Astrocyte (in vitro differentiated cells and primary cell): ENCODE data around the gene EIF3K. TPM values are rescaled to one million over a fixed set of nuclear protein-coding genes. Genes with fewer than 3 reads are reported as not detected.
A peak's percentile ranks its signal among the peaks of the same experiment; 100 is the strongest.

Source experiments
- DNase-seq: peaks from one replicate; pipeline ENCODE4 v3.0.0-alpha.2; 2010; ENCODE audit warnings: low read depth
- FAIRE-seq: peaks from 2 replicates; lab custom pipeline; 2011; peaks lifted over from hg19 to GRCh38; lab: Jason Lieb, UNC
- H2AFZ ChIP-seq: 2 replicates; pipeline ENCODE4 v1.6.0; 2012; ENCODE audit warnings: low read depth, low read length, inconsistent platforms
- H3K27ac ChIP-seq: 2 replicates; pipeline ENCODE4 v1.5.1; 2011; ENCODE audit warnings: low read depth, low read length, inconsistent platforms
- H3K27me3 ChIP-seq: 2 replicates; pipeline ENCODE4 v1.6.0; 2011; ENCODE audit warnings: low read length, inconsistent platforms; ENCODE audit not compliant: insufficient read depth
- H3K36me3 ChIP-seq: 2 replicates; pipeline ENCODE4 v1.5.1; 2011; ENCODE audit warnings: low read length, inconsistent platforms; ENCODE audit not compliant: insufficient read depth
- H3K4me1 ChIP-seq: 2 replicates; pipeline ENCODE4 v1.5.1; 2011; ENCODE audit warnings: low read length, inconsistent platforms; ENCODE audit not compliant: insufficient read depth
- H3K4me2 ChIP-seq: 2 replicates; pipeline ENCODE4 v1.6.0; 2012; ENCODE audit warnings: low read length, inconsistent platforms
- H3K4me3 ChIP-seq: 2 replicates; pipeline ENCODE4 v1.5.1; 2011; ENCODE audit warnings: low read depth, mild to moderate bottlenecking, low read length, inconsistent platforms; ENCODE audit not compliant: insufficient read depth
- H3K79me2 ChIP-seq: 2 replicates; pipeline ENCODE4 v1.6.0; 2012; ENCODE audit warnings: mild to moderate bottlenecking, low read length, inconsistent platforms; ENCODE audit not compliant: insufficient read depth
- H3K9ac ChIP-seq: 2 replicates; pipeline ENCODE4 v1.6.0; 2012; ENCODE audit warnings: mild to moderate bottlenecking, low read length, inconsistent platforms
- H3K9me3 ChIP-seq: 2 replicates; pipeline ENCODE4 v1.5.1; 2012; ENCODE audit warnings: low read depth, mild to moderate bottlenecking, low read length, inconsistent platforms; ENCODE audit not compliant: insufficient read depth
- H4K20me1 ChIP-seq: 2 replicates; pipeline ENCODE4 v1.6.0; 2012; ENCODE audit warnings: low read length, inconsistent platforms; ENCODE audit not compliant: insufficient read depth
- H3K27ac Mint-ChIP-seq: one replicate; pipeline ENCODE4 v1.8.0; 2021; ENCODE audit warnings: mild to moderate bottlenecking, mixed read lengths; ENCODE audit not compliant: unreplicated experiment
- H3K27me3 Mint-ChIP-seq: one replicate; pipeline ENCODE4 v1.8.0; 2021; ENCODE audit warnings: low read depth, mixed read lengths; ENCODE audit not compliant: unreplicated experiment
- H3K36me3 Mint-ChIP-seq: one replicate; pipeline ENCODE4 v1.8.0; 2021; ENCODE audit warnings: low read depth, mixed read lengths; ENCODE audit not compliant: unreplicated experiment
- H3K4me1 Mint-ChIP-seq: one replicate; pipeline ENCODE4 v1.8.0; 2021; ENCODE audit warnings: low read depth, mixed read lengths; ENCODE audit not compliant: unreplicated experiment
- H3K4me3 Mint-ChIP-seq: one replicate; pipeline ENCODE4 v1.8.0; 2021; ENCODE audit warnings: mild to moderate bottlenecking, moderate library complexity, mixed read lengths; ENCODE audit not compliant: unreplicated experiment
- H3K9me3 Mint-ChIP-seq: one replicate; pipeline ENCODE4 v1.8.0; 2021; ENCODE audit warnings: mild to moderate bottlenecking, mixed read lengths; ENCODE audit not compliant: unreplicated experiment
- CTCF ChIP-seq: IDR thresholded peaks from 2 replicates; pipeline ENCODE4 v1.5.1; 2011; ENCODE audit warnings: low read depth, mild to moderate bottlenecking, inconsistent platforms, low read length, moderate library complexity; ENCODE audit not compliant: insufficient read depth
- EZH2 ChIP-seq: IDR thresholded peaks from 2 replicates; pipeline ENCODE4 v1.6.1; 2012; ENCODE audit warnings: mild to moderate bottlenecking, low read length, inconsistent platforms; ENCODE audit not compliant: insufficient read depth
- total RNA-seq: library from RNA; stranded (reverse); gene quantifications from 2 replicates; pipeline ENCODE4 v1.2.1, GENCODE V29; 2021

Gene EIF3K
- total RNA-seq, 1 donor from 2014 or later: 229 TPM

DNA sequence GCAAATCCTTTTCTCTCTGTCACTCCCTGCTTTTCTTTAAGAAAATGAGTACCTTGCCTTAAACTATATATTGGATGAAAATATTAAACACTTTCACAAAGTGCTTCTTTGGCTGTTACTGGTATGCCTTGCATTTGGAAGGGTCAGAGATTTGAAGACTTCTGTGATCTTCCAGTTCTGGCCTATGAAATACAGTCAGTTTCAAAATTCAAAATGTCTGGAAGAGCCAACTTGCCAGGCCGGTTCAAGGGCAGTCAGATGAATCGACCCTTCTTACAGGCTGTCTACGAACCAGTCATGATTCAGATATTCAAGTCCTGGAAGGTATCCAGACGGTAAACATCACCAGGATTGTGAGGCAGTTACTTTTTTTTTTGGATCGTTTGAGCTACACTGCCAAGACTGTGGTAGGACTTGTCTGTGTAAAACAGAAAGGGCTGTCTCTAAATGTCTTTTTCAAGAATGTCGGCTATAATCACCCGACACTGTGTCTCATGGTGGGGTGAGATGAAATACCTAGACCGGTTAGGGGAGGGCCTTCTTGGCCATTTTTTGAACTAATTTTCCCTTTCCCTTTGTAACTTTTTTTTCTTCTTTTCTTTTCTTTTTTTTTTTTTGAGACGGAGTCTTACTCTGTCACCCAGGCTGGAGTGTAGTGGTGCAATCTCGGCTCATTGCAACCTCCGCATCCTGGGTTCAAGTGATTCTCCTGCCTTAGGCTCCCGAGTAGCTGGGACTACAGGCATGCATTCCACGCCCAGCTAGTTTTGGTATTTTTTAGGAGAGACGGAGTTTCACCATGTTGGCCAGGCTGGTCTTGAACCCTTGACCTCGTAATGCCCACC lies 39.7 kb downstream of the EIF3K start:
- Histone ChIP-seq H3K27ac (peak overlapping the region; percentile 99), H3K4me3 (peak overlapping the region; percentile 22), H3K9me3 (no peaks in the 10 kb centered on the region), H2AFZ (no peak overlapping the region), H4K20me1 (peaks cover 49% of the 10 kb centered on the region), H3K9ac (peak overlapping the region; percentile 100), H3K36me3 (peaks cover 6% of the 10 kb centered on the region), H3K27me3 (no peaks in the 10 kb centered on the region), H3K4me1 (peaks cover 85% of the 10 kb centered on the region), H3K79me2 (peaks cover 92% of the 10 kb centered on the region), H3K4me2 (peak overlapping the region; percentile 78)
- Mint-ChIP-seq H3K27ac (peak overlapping the region; percentile 100), H3K27me3 (no peaks in the 10 kb centered on the region), H3K4me3 (peak overlapping the region; percentile 73), H3K36me3 (peaks cover 12% of the 10 kb centered on the region), H3K4me1 (peaks cover 82% of the 10 kb centered on the region), H3K9me3 (no peaks in the 10 kb centered on the region)
- FAIRE-seq (peak; percentile 97), DNase-seq (peak; percentile 100)
- TF ChIP-seq EZH2 (no peak), CTCF (no peak)

DNA sequence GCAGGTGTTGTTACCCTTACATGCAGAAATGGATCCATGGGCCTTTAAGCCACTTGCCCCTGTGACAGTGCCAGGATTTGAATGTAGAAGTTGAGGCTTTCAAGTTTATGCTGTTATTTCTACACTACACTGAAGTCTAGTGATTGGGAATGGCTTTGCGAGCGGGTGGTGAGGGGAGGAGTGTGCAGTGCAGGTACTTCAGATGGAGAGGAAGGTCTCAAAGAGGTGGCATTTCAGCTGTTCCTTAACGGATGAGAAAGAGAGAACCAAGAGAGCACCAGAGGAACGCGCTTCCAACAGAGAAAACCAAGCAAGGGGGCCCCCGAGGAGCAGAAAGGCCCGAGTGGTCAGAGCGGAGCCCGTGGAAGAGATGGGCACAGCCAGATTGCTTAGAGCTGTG lies 41.7 kb downstream of the EIF3K start:
- H3K4me1 Mint-ChIP-seq: peaks cover 85% of the 10 kb centered on the region
- FAIRE-seq (no peak), DNase-seq (no peak)
- peak overlapping the region; percentile 10 for H3K4me2 ChIP-seq
- no peaks in the 10 kb centered on the region for H3K9me3 Mint-ChIP-seq
- H3K9ac ChIP-seq: peak overlapping the region; percentile 12
- H3K4me3 ChIP-seq: no peak overlapping the region
- H4K20me1 ChIP-seq: peaks cover 49% of the 10 kb centered on the region
- no peaks in the 10 kb centered on the region for H3K27me3 ChIP-seq
- H3K27ac ChIP-seq: no peak overlapping the region
- peaks cover 15% of the 10 kb centered on the region for H3K36me3 Mint-ChIP-seq
- peak overlapping the region; percentile 100 for H3K27ac Mint-ChIP-seq
- TF ChIP-seq CTCF (no peak), EZH2 (no peak)
- H3K4me3 Mint-ChIP-seq: peak overlapping the region; percentile 62
- peaks cover 87% of the 10 kb centered on the region for H3K4me1 ChIP-seq
- no peak overlapping the region for H2AFZ ChIP-seq
- no peaks in the 10 kb centered on the region for H3K27me3 Mint-ChIP-seq
- H3K36me3 ChIP-seq: peaks cover 7% of the 10 kb centered on the region
- H3K79me2 ChIP-seq: peaks cover 92% of the 10 kb centered on the region
- no peaks in the 10 kb centered on the region for H3K9me3 ChIP-seq

- peaks cover 49% of the 10 kb centered on the region for H4K20me1 ChIP-seq
- H3K4me2 ChIP-seq: peak overlapping the region; percentile 10
Observed at GRCh38 chr19:38661136-38661535, 42.1 kb downstream of the EIF3K start.

More at GRCh38 chr19:38661136-38661535, 42.1 kb downstream of the EIF3K start:
- no peak for DNase-seq
- Mint-ChIP-seq H3K27ac (peak overlapping the region; percentile 100), H3K36me3 (peaks cover 15% of the 10 kb centered on the region), H3K27me3 (no peaks in the 10 kb centered on the region), H3K9me3 (no peaks in the 10 kb centered on the region), H3K4me1 (peaks cover 85% of the 10 kb centered on the region), H3K4me3 (no peak overlapping the region)
- Histone ChIP-seq H3K36me3 (peaks cover 7% of the 10 kb centered on the region), H3K79me2 (peaks cover 92% of the 10 kb centered on the region), H2AFZ (no peak overlapping the region), H3K27ac (no peak overlapping the region), H3K9me3 (no peaks in the 10 kb centered on the region), H3K4me1 (peaks cover 87% of the 10 kb centered on the region), H3K9ac (peak overlapping the region; percentile 12), H3K4me3 (no peak overlapping the region), H3K27me3 (no peaks in the 10 kb centered on the region)
- FAIRE-seq: no peak
- no peak for TF ChIP-seq EZH2
- no peak for TF ChIP-seq CTCF
